ENCODE measurements around the gene SLC6A3. TPM values are rescaled to one million over a fixed set of nuclear protein-coding genes. Genes with fewer than 3 reads are reported as not detected.

Gene SLC6A3
- total RNA-seq, 2 experiments from 2014 or later: not detected

- CTCF ChIA-PET: no interaction called here
Measured at GRCh38 chr5:1399737-1400136, 45.5 kb downstream of the SLC6A3 start.

GRCh38 chr5:1396293-1396816 lies 48.9 kb downstream of the SLC6A3 start:
- ChIA-PET POLR2A (no interaction called here), CTCF (interaction anchor here (0.6 kb wide), 1 partner anchor 35 kb away, joined by 3 read pairs; no protein-coding TSS in a partner anchor)
- no peak overlapping the region for H3K4me3 Mint-ChIP-seq
- intact Hi-C loops (cut with micrococcal nuclease): no loop called here
- no peak overlapping the region for H3K27ac Mint-ChIP-seq
- no peaks in the 10 kb centered on the region for H3K4me1 Mint-ChIP-seq (ENCODE audit: low read depth)
- no peak for DNase-seq
- no peaks in the 10 kb centered on the region for H3K36me3 Mint-ChIP-seq
- peaks cover 31% of the 10 kb centered on the region for H3K27me3 Mint-ChIP-seq
- no peaks in the 10 kb centered on the region for H3K9me3 Mint-ChIP-seq

More at GRCh38 chr5:1399737-1400136, 45.5 kb downstream of the SLC6A3 start:
- intact Hi-C loops (cut with micrococcal nuclease): no loop called here
- H3K27me3 Mint-ChIP-seq: peaks cover 20% of the 10 kb centered on the region
- no peak overlapping the region for H3K27ac Mint-ChIP-seq
- no peaks in the 10 kb centered on the region for H3K9me3 Mint-ChIP-seq
- no peaks in the 10 kb centered on the region for H3K4me1 Mint-ChIP-seq (ENCODE audit: low read depth)
- POLR2A ChIA-PET: no interaction called here
- no peak overlapping the region for H3K4me3 Mint-ChIP-seq
- DNase-seq: no peak
- H3K36me3 Mint-ChIP-seq: no peaks in the 10 kb centered on the region

GRCh38 chr5:1394881-1395860 lies 50.1 kb downstream of the SLC6A3 start:
- POLR2A ChIA-PET: no interaction called here
- Mint-ChIP-seq H3K27me3 (peaks cover 29% of the 10 kb centered on the region), H3K27ac (no peak overlapping the region), H3K9me3 (no peaks in the 10 kb centered on the region), H3K4me3 (no peak overlapping the region), H3K4me1 (ENCODE audit: low read depth) (no peaks in the 10 kb centered on the region), H3K36me3 (no peaks in the 10 kb centered on the region)
- DNase-seq: no peak
- CTCF ChIA-PET: no interaction called here
- intact Hi-C loops (cut with micrococcal nuclease): no loop called here

- no peak overlapping the region for H3K27ac Mint-ChIP-seq
Measured at GRCh38 chr5:1393571-1394501, 51.4 kb downstream of the SLC6A3 start.

GRCh38 chr5:1392801-1393565 lies 52.3 kb downstream of the SLC6A3 start:
- no peak overlapping the region for H3K27ac Mint-ChIP-seq
- no peaks in the 10 kb centered on the region for H3K4me1 Mint-ChIP-seq (ENCODE audit: low read depth)
- peaks cover 28% of the 10 kb centered on the region for H3K27me3 Mint-ChIP-seq
- H3K4me3 Mint-ChIP-seq: no peak overlapping the region
- no peaks in the 10 kb centered on the region for H3K9me3 Mint-ChIP-seq
- intact Hi-C loops (cut with micrococcal nuclease): no loop called here
- H3K36me3 Mint-ChIP-seq: no peaks in the 10 kb centered on the region
- ChIA-PET CTCF (no interaction called here), POLR2A (no interaction called here)
- no peak for DNase-seq

More at GRCh38 chr5:1393571-1394501, 51.4 kb downstream of the SLC6A3 start:
- Mint-ChIP-seq H3K4me1 (ENCODE audit: low read depth) (no peaks in the 10 kb centered on the region), H3K4me3 (no peak overlapping the region), H3K36me3 (no peaks in the 10 kb centered on the region), H3K27me3 (peaks cover 28% of the 10 kb centered on the region), H3K9me3 (no peaks in the 10 kb centered on the region)
- intact Hi-C loops (cut with micrococcal nuclease): no loop called here
- CTCF ChIA-PET: no interaction called here
- DNase-seq: no peak
- POLR2A ChIA-PET: no interaction called here

GRCh38 chr5:1392261-1392660 lies 53.0 kb downstream of the SLC6A3 start:
- POLR2A ChIA-PET: no interaction called here
- DNase-seq: no peak
- Mint-ChIP-seq H3K4me1 (ENCODE audit: low read depth) (no peaks in the 10 kb centered on the region), H3K27me3 (peaks cover 28% of the 10 kb centered on the region), H3K36me3 (no peaks in the 10 kb centered on the region), H3K9me3 (no peaks in the 10 kb centered on the region), H3K4me3 (no peak overlapping the region), H3K27ac (no peak overlapping the region)
- CTCF ChIA-PET: no interaction called here
- intact Hi-C loops (cut with micrococcal nuclease): no loop called here

- no peak overlapping the region for H3K27ac Mint-ChIP-seq
- H3K4me1 Mint-ChIP-seq (ENCODE audit: low read depth): peaks cover 5% of the 10 kb centered on the region
- CTCF ChIA-PET: no interaction called here
- H3K27me3 Mint-ChIP-seq: peaks cover 25% of the 10 kb centered on the region
- no peaks in the 10 kb centered on the region for H3K36me3 Mint-ChIP-seq
- intact Hi-C loops (cut with micrococcal nuclease): no loop called here
- no peak for DNase-seq
- H3K4me3 Mint-ChIP-seq: no peak overlapping the region
- POLR2A ChIA-PET: no interaction called here
- H3K9me3 Mint-ChIP-seq: no peaks in the 10 kb centered on the region
Measured at GRCh38 chr5:1391691-1392090, 53.5 kb downstream of the SLC6A3 start.

GRCh38 chr5:1390861-1391600 lies 54.2 kb downstream of the SLC6A3 start:
- intact Hi-C loops (cut with micrococcal nuclease): no loop called here
- DNase-seq: no peak
- Mint-ChIP-seq H3K9me3 (no peaks in the 10 kb centered on the region), H3K4me3 (no peak overlapping the region), H3K36me3 (no peaks in the 10 kb centered on the region), H3K27me3 (peaks cover 19% of the 10 kb centered on the region), H3K27ac (no peak overlapping the region), H3K4me1 (ENCODE audit: low read depth) (peaks cover 10% of the 10 kb centered on the region)
- ChIA-PET POLR2A (no interaction called here), CTCF (no interaction called here)

GRCh38 chr5:1390333-1390732 lies 54.9 kb downstream of the SLC6A3 start:
- ChIA-PET POLR2A (no interaction called here), CTCF (no interaction called here)
- Mint-ChIP-seq H3K36me3 (no peaks in the 10 kb centered on the region), H3K4me3 (no peak overlapping the region), H3K27me3 (peaks cover 17% of the 10 kb centered on the region), H3K4me1 (ENCODE audit: low read depth) (peaks cover 13% of the 10 kb centered on the region), H3K9me3 (no peaks in the 10 kb centered on the region), H3K27ac (no peak overlapping the region)
- intact Hi-C loops (cut with micrococcal nuclease): no loop called here
- no peak for DNase-seq

GRCh38 chr5:1388383-1388967 lies 56.8 kb downstream of the SLC6A3 start:
- Mint-ChIP-seq H3K36me3 (no peaks in the 10 kb centered on the region), H3K27ac (no peak overlapping the region), H3K9me3 (no peaks in the 10 kb centered on the region), H3K27me3 (peaks cover 5% of the 10 kb centered on the region), H3K4me3 (no peak overlapping the region), H3K4me1 (ENCODE audit: low read depth) (peaks cover 16% of the 10 kb centered on the region)
- ChIA-PET CTCF (no interaction called here), POLR2A (no interaction called here)
- intact Hi-C loops (cut with micrococcal nuclease): loop anchor here (10.0 kb wide), 1 partner anchor 146 kb away; no protein-coding TSS in a partner anchor
- DNase-seq: no peak

- H3K9me3 Mint-ChIP-seq: no peaks in the 10 kb centered on the region
- H3K36me3 Mint-ChIP-seq: no peaks in the 10 kb centered on the region
- no peak overlapping the region for H3K4me3 Mint-ChIP-seq
- intact Hi-C loops (cut with micrococcal nuclease): loop anchor here (2.0 to 10.0 kb wide), 3 partner anchors 43 to 253 kb away; partner anchors contain the start of gene CLPTM1L
- H3K27ac Mint-ChIP-seq: no peak overlapping the region
- ChIA-PET CTCF (interaction anchor here (0.5 kb wide), 1 partner anchor 65 kb away, joined by 6 read pairs; no protein-coding TSS in a partner anchor), POLR2A (no interaction called here)
- no peak for DNase-seq
- H3K4me1 Mint-ChIP-seq (ENCODE audit: low read depth): peaks cover 16% of the 10 kb centered on the region
- peaks cover 5% of the 10 kb centered on the region for H3K27me3 Mint-ChIP-seq
Measured at GRCh38 chr5:1387876-1388275, 57.4 kb downstream of the SLC6A3 start.
